Neural progenitor cell (in vitro differentiated cells): ENCODE data around the gene CAPSL. TPM values are rescaled to one million over a fixed set of nuclear protein-coding genes. Genes with fewer than 3 reads are reported as not detected.

Experiments
- DNase-seq: peaks from one replicate; pipeline ENCODE4 v3.0.0-alpha.2; 2016; ENCODE audit warnings: low spot score
- H2AFZ ChIP-seq: fragments of 200-600 bp; sonication (generic); replicated peaks from 2 replicates; pipeline ENCODE4 v1.6.1; 2016; ENCODE audit warnings: antibody characterized with exemption
- H3F3A ChIP-seq: fragments of 200-600 bp; sonication (generic); 2 replicates; pipeline ENCODE4 v1.6.1; 2016; ENCODE audit warnings: antibody characterized with exemption, low read depth
- H3K27ac ChIP-seq: fragments of 200-600 bp; sonication (generic); 2 replicates; pipeline ENCODE4 v1.5.1; 2016; ENCODE audit warnings: mild to moderate bottlenecking
- H3K27me3 ChIP-seq: fragments of 200-600 bp; sonication (generic); 2 replicates; pipeline ENCODE4 v1.6.1; 2016; ENCODE audit warnings: mild to moderate bottlenecking, moderate library complexity
- H3K36me3 ChIP-seq: fragments of 200-600 bp; sonication (generic); 2 replicates; pipeline ENCODE4 v1.5.1; 2016
- H3K4me1 ChIP-seq: fragments of 200-600 bp; sonication (generic); 2 replicates; pipeline ENCODE4 v1.6.1; 2016; ENCODE audit warnings: mixed run types
- H3K4me2 ChIP-seq: fragments of 200-600 bp; sonication (generic); 2 replicates; pipeline ENCODE4 v1.6.1; 2016
- H3K4me3 ChIP-seq: fragments of 200-600 bp; sonication (generic); 2 replicates; pipeline ENCODE4 v1.5.1; 2016
- H3K79me2 ChIP-seq: fragments of 200-600 bp; sonication (generic); 2 replicates; pipeline ENCODE4 v1.6.1; 2016; ENCODE audit warnings: low read depth
- H3K9ac ChIP-seq: fragments of 200-600 bp; sonication (generic); 2 replicates; pipeline ENCODE4 v1.6.1; 2016
- H3K9me3 ChIP-seq: fragments of 200-600 bp; sonication (generic); 2 replicates; pipeline ENCODE4 v1.5.1; 2016; ENCODE audit warnings: low read depth
- H4K20me1 ChIP-seq: fragments of 200-600 bp; sonication (generic); 2 replicates; pipeline ENCODE4 v1.6.1; 2016; ENCODE audit warnings: low read depth
- H3K27ac Mint-ChIP-seq: 3 replicates; pipeline ENCODE4 v1.8.0; 2021; ENCODE audit warnings: mixed read lengths
- H3K27me3 Mint-ChIP-seq: 2 replicates; pipeline ENCODE4 v1.8.0; 2022; ENCODE audit warnings: low read depth, mild to moderate bottlenecking, inconsistent platforms, moderate library complexity, mixed read lengths; ENCODE audit not compliant: insufficient read depth
- H3K36me3 Mint-ChIP-seq: 3 replicates; pipeline ENCODE4 v1.8.0; 2021; ENCODE audit warnings: mixed read lengths
- H3K4me1 Mint-ChIP-seq: 3 replicates; pipeline ENCODE4 v1.8.0; 2021; ENCODE audit warnings: mixed read lengths
- H3K4me3 Mint-ChIP-seq: 3 replicates; pipeline ENCODE4 v1.8.0; 2021; ENCODE audit warnings: mild to moderate bottlenecking, moderate library complexity, mixed read lengths
- H3K9me3 Mint-ChIP-seq: 3 replicates; pipeline ENCODE4 v1.8.0; 2020; ENCODE audit warnings: mixed read lengths
- EZH2 ChIP-seq: fragments of 200-600 bp; sonication (generic); IDR thresholded peaks from 2 replicates; pipeline ENCODE4 v1.6.1; 2017; ENCODE audit warnings: antibody characterized with exemption, mild to moderate bottlenecking, moderate library complexity
- EZH2phosphoT487 ChIP-seq: fragments of 200-600 bp; sonication (generic); IDR thresholded peaks from 2 replicates; pipeline ENCODE4 v1.6.1; 2017; ENCODE audit warnings: antibody characterized with exemption
- total RNA-seq: library from RNA; depleted of rRNA; stranded (reverse); fragments of >200 nt; gene quantifications from 2 replicates; pipeline ENCODE4 v1.2.3, GENCODE V29; 2015; ENCODE audit warnings: low replicate concordance
- TF ChIP-seq, protein P1 (sequence below): fragments of 200-600 bp; sonication (generic); IDR thresholded peaks from 2 replicates; pipeline ENCODE4 v1.5.1; 2017; ENCODE audit warnings: antibody characterized with exemption, mild to moderate bottlenecking

CAPSL gene
- total RNA-seq, 1 donor from 2014 or later = 0.15 TPM

DNA sequence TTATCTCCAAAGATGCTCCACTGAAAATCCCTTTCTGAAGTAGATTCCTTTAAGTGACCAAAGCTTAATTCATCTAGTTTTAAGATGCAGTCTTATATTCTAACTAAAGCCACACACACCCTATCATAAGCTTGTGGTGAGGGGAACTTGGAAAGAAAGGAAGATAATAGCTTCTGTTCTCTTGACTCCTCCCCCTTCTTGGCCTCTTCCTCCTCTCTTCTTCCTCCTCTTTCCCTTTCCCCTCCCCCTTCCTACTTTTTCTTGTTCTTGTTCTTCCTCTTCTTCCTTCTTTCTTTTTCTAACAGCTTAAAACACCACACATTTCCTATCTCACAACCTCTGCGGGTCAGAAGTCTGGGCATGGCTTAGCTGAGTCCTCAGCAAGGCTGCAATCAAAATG, 58.3 kb downstream of the CAPSL start:
- H3K27ac Mint-ChIP-seq = no peak overlapping the region
- H3K9me3 Mint-ChIP-seq = no peaks in the 10 kb centered on the region
- H3K4me1 Mint-ChIP-seq = peaks cover 2% of the 10 kb centered on the region
- Histone ChIP-seq H3K79me2 (no peaks in the 10 kb centered on the region), H3K4me3 (no peak overlapping the region), H3K27me3 (no peaks in the 10 kb centered on the region), H3K4me1 (no peaks in the 10 kb centered on the region), H3K27ac (no peak overlapping the region), H3K4me2 (no peak overlapping the region), H3K9ac (no peak overlapping the region), H3F3A (no peaks in the 10 kb centered on the region), H2AFZ (no peak overlapping the region), H4K20me1 (no peaks in the 10 kb centered on the region), H3K36me3 (no peaks in the 10 kb centered on the region), H3K9me3 (no peaks in the 10 kb centered on the region)
- no peak overlapping the region for H3K4me3 Mint-ChIP-seq
- H3K27me3 Mint-ChIP-seq = no peaks in the 10 kb centered on the region
- no peak for TF ChIP-seq EZH2phosphoT487
- TF ChIP-seq EZH2 = no peak
- TF ChIP-seq, protein P1, sequence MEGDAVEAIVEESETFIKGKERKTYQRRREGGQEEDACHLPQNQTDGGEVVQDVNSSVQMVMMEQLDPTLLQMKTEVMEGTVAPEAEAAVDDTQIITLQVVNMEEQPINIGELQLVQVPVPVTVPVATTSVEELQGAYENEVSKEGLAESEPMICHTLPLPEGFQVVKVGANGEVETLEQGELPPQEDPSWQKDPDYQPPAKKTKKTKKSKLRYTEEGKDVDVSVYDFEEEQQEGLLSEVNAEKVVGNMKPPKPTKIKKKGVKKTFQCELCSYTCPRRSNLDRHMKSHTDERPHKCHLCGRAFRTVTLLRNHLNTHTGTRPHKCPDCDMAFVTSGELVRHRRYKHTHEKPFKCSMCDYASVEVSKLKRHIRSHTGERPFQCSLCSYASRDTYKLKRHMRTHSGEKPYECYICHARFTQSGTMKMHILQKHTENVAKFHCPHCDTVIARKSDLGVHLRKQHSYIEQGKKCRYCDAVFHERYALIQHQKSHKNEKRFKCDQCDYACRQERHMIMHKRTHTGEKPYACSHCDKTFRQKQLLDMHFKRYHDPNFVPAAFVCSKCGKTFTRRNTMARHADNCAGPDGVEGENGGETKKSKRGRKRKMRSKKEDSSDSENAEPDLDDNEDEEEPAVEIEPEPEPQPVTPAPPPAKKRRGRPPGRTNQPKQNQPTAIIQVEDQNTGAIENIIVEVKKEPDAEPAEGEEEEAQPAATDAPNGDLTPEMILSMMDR = no peak
- H3K36me3 Mint-ChIP-seq = no peaks in the 10 kb centered on the region
- no peak for DNase-seq

DNA sequence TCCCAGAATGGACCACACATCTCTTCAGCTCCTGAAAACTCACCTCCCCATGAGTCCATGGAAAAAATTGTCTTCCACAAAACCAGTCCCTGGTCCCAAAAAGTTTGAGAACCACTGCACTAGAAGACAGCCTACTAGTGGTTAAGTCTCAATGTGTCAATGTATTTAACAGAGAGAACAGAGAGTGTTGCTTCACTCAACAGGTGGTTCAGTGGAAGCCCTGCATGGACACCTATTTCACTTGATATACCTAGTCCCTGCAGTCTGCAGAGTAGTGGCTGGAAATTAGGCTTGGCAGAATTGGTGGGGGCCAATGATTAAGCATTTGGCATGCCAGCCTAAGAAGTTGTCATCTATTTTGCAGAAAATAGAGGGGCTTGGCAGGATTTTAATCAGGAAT, 58.8 kb downstream of the CAPSL start:
- no peaks in the 10 kb centered on the region for H3K27me3 Mint-ChIP-seq
- no peaks in the 10 kb centered on the region for H3K9me3 Mint-ChIP-seq
- Histone ChIP-seq H4K20me1 (no peaks in the 10 kb centered on the region), H3F3A (no peaks in the 10 kb centered on the region), H3K27ac (no peak overlapping the region), H3K36me3 (no peaks in the 10 kb centered on the region), H3K79me2 (no peaks in the 10 kb centered on the region), H3K4me3 (no peak overlapping the region), H3K4me1 (no peaks in the 10 kb centered on the region), H3K27me3 (no peaks in the 10 kb centered on the region), H3K9me3 (no peaks in the 10 kb centered on the region), H3K4me2 (no peak overlapping the region), H3K9ac (no peak overlapping the region), H2AFZ (no peak overlapping the region)
- H3K27ac Mint-ChIP-seq = no peak overlapping the region
- no peaks in the 10 kb centered on the region for H3K36me3 Mint-ChIP-seq
- peaks cover 2% of the 10 kb centered on the region for H3K4me1 Mint-ChIP-seq
- no peak for DNase-seq
- H3K4me3 Mint-ChIP-seq = no peak overlapping the region
- TF ChIP-seq EZH2 (no peak), EZH2phosphoT487 (no peak)
- TF ChIP-seq, protein P1 = no peak

GRCh38 chr5:35879096-35879495, 59.3 kb downstream of the CAPSL start:
- H3K27me3 Mint-ChIP-seq = no peaks in the 10 kb centered on the region
- Histone ChIP-seq H3K27me3 (no peaks in the 10 kb centered on the region), H3K79me2 (no peaks in the 10 kb centered on the region), H4K20me1 (no peaks in the 10 kb centered on the region), H3K27ac (no peak overlapping the region), H3K9me3 (no peaks in the 10 kb centered on the region), H3K4me2 (no peak overlapping the region), H3K4me3 (no peak overlapping the region), H3F3A (no peaks in the 10 kb centered on the region), H2AFZ (no peak overlapping the region), H3K9ac (no peak overlapping the region), H3K4me1 (no peaks in the 10 kb centered on the region), H3K36me3 (no peaks in the 10 kb centered on the region)
- no peak overlapping the region for H3K4me3 Mint-ChIP-seq
- no peak overlapping the region for H3K27ac Mint-ChIP-seq
- peaks cover 2% of the 10 kb centered on the region for H3K4me1 Mint-ChIP-seq
- H3K9me3 Mint-ChIP-seq = no peaks in the 10 kb centered on the region
- DNase-seq = no peak
- TF ChIP-seq EZH2 (no peak), EZH2phosphoT487 (no peak)
- TF ChIP-seq, protein P1 = no peak
- no peaks in the 10 kb centered on the region for H3K36me3 Mint-ChIP-seq

- H3K27ac Mint-ChIP-seq = no peak overlapping the region
- no peak overlapping the region for H2AFZ ChIP-seq
- H3K4me1 Mint-ChIP-seq = peaks cover 2% of the 10 kb centered on the region
- no peaks in the 10 kb centered on the region for H3K36me3 ChIP-seq
- no peak overlapping the region for H3K4me3 ChIP-seq
- no peaks in the 10 kb centered on the region for H3K9me3 ChIP-seq
- no peak for DNase-seq
- H3K27me3 ChIP-seq = no peaks in the 10 kb centered on the region
- TF ChIP-seq EZH2phosphoT487 (no peak), EZH2 (no peak)
- TF ChIP-seq, protein P1 = no peak
- no peaks in the 10 kb centered on the region for H3K9me3 Mint-ChIP-seq
- H4K20me1 ChIP-seq = no peaks in the 10 kb centered on the region
- H3K27ac ChIP-seq = no peak overlapping the region
- H3K27me3 Mint-ChIP-seq = no peaks in the 10 kb centered on the region
- H3K4me3 Mint-ChIP-seq = no peak overlapping the region
- no peak overlapping the region for H3K4me2 ChIP-seq
- H3F3A ChIP-seq = no peaks in the 10 kb centered on the region
- no peaks in the 10 kb centered on the region for H3K4me1 ChIP-seq
- H3K36me3 Mint-ChIP-seq = no peaks in the 10 kb centered on the region
- no peak overlapping the region for H3K9ac ChIP-seq
- no peaks in the 10 kb centered on the region for H3K79me2 ChIP-seq
Measured at GRCh38 chr5:35878079-35878478, 60.3 kb downstream of the CAPSL start.
